Central memory CD4-positive, alpha-beta T cell (primary cell): Measurements from ENCODE around the gene DNHD1.

Experiments
- DNase-seq: peaks from one replicate; pipeline ENCODE4 v3.0.0; 2022

Gene DNHD1

DNA sequence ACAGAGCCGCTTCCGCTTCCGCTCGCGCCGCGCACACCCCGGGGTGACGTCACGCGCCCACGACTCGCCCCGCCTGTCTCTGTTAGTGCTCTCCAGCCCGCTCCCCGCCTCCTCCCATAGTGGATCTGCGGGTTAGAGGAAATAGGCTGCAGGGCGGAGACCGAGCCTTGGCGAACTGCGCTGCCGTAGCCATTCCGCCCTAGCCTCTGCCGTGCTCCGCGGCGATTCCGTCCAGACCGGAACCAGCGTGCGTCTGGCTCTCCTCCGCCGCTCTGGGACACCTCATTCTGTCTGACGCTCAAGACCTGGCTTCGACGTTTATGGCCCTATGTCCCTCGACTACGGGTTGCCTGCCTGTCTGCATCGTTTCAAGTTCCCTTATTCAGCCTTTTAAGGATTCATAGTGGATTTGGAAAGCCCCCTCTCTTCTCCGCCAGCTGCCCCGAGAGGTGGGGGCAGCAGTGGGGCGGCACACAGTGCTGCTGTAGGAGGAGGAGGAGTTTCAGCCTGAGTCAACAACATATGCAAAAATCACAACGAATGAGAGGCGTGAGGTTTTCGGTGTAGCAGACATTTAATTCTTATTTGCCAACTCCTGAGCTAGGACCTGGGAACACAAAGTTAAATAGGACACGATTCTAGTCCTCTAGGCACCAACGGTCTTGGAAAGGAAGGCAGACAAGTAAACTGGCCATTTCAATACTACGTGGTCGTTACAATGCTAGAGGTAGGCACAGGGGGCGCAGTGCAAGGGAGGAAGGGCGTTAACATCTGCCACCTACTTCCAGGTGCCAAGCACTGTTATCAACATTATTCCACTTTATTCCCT lies 115.3 kb downstream of the DNHD1 start, which contains the start of gene TAF10:
TAF10 (minus strand) TSS at position 4 of the 829 bp plus-strand sequence. CDS start 27 bp downstream, outside the sequence.
- peak; percentile 96 for DNase-seq

DNA sequence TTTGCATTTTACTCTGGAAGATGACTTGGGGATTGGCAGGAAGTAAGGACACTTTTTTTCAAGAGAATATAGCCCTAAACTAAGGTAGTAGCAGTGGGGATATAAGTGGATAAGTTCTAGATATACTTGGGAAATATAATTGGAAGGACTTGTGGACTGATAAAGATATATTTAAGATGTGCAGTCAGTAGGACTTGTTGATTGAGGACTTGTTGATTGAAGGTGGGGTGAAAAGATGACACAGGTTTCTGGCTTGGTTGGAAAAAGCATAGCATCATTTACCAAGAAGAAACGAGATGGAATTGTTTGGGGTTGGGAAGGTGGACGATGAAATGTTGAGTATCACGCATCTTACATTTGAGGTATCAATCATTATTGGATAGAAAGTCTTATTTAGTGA lies 116.4 kb downstream of the DNHD1 start:
- no peak for DNase-seq

GRCh38 chr11:6614446-6614845 lies 117.4 kb downstream of the DNHD1 start:
- no peak for DNase-seq

GRCh38 chr11:6615046-6615445 lies 118.0 kb downstream of the DNHD1 start:
- no peak for DNase-seq

GRCh38 chr11:6615882-6616585 lies 119.0 kb downstream of the DNHD1 start:
- DNase-seq = no peak

DNA sequence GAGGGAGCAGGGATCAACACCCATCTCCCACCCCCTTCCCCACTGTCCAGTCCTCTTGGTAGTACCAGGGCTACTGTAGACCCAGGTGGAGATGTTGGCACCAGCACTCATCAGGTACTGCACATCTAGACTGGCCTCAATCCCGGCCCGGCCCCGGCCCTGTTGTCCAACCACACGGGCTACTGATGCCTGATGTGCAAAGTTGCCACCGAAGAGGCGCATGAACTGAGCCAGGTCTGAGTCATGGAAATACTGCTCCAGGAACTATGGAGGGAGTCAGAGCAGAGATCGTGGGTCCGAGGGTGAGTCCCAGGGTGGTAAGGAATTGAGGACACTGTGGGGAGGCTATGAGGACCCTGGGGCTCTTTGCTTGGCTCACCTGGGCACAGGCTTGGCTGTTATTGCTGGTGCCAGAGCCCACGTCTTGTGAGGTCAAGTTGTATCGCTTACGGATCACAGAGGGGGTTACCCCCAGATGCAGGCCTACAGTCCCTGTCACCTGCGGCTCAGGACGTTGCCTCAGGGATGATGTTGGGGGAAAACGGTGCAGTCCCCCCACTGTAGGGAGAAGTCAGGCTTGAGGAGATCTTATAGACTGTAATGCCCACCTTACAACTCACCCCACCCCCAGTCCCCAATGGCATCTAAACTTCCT lies 119.6 kb downstream of the DNHD1 start:
- DNase-seq = no peak

DNA sequence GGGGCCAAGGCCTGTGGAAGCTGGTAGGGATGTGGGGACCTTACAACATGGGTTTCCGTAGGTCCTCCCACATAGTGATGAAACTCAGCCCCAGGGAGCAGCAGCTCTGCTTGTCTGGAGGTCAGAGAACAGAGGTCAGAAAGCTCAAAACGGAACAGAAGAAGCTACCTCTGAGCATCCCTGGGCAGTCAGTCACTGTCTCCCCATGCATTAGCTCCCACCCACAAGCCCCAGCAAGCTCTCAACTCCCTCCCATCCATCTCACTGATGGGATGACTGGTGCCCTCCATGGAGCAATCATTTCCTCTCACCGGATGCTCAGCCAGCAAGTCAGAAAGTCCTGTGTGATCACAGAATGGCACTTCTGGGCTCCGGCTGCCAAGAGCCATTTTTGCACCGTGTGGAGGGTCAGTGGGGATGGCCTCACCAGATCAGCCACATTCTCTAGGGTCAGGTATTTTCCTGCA lies 120.3 kb downstream of the DNHD1 start:
- DNase-seq = no peak

GRCh38 chr11:6618117-6619003 lies 121.3 kb downstream of the DNHD1 start:
- DNase-seq = peak; percentile 45

- DNase-seq = peak; percentile 89
These were observed 122.1 kb downstream of the DNHD1 start, which contains the start of gene TPP1 for GRCh38 chr11:6619004-6619745. Gene TPP1 (minus strand): TSS chr11:6619422. CDS start chr11:6619400, 22 bp downstream.

DNA sequence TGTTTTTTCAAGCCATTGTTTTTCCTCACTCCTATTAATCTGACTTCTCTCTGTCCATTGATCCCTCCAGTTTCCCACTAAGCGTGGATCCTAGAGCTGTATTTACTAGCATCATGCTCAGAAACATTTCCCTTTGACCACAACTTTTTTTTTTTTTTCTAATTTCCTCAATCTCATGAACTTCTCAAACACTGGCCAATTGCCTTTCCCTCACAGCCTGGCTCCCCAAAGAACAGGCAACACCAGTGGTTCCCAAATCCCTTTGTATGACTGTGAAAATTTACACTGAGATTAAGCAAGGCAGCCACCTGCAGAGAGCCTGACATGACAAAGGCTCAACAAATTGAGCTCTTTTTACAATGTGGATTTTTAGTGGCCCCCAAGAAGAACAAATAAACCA lies 123.6 kb downstream of the DNHD1 start:
- no peak for DNase-seq
